ENCODE results near the gene KRT72.
A peak's percentile ranks its signal among the peaks of the same experiment; 100 is the strongest.

The KRT72 gene

DNA sequence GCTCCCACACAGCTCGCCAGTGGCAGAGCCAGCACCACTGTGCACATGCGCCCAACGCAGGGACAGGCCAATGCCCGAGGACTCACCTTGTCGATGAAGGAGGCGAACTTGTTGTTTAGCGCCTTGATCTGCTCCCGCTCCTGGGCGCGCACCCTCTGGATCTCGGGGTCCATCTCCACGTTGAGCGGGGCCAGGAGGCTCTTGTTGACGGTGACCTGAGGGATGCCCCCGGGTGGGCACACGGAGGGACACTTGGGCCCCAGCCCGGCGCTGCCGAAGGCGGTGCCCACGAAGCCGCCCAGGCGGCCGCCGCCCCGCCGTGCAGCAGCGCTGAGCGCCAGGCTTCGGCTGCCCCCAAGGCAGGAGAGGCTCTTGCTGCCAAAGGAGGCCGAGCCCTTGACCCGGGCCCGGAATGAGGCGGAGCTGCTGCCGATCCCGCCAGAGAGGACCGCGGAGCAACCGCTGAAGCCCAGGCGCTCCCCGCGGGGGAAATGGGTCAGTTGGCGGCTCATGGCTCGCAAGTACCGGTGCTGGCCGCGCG, at the start of gene KRT72:
Gene KRT72, minus strand, starts transcription at position 523 of the 541 bp plus-strand sequence. Its CDS starts 11 bp downstream, at position 512.
- no peak for DNase-seq (ENCODE audit: low read depth)

DNA sequence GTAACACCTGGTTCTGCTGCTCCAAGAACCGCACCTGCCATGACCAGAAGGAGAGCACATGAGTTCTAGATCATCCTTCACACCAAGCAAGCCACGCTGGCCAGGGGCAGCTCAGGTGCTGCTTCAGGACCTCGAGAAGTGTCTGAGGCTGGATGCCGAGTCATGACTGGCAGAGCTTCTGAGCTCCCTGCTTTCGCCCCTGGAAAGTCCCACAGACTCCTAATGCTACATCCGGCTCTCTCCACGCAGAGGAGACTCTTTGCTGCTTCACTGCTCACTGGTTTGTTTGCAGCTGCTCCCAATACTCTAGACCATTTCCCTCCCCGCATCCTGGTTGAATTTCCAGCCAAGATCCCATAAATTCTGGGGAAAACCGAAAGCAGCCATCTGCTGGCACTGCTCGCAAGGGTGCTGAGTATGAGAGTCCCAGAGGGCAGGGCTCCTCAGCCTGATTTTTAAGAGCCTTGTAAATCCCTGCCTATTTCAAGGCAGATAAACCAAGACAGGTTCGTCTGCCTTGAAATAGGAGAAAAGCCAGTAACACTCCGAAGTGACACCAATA, 49.3 kb upstream of the KRT72 start:
- DNase-seq (ENCODE audit: low read depth): peak; percentile 52

DNA sequence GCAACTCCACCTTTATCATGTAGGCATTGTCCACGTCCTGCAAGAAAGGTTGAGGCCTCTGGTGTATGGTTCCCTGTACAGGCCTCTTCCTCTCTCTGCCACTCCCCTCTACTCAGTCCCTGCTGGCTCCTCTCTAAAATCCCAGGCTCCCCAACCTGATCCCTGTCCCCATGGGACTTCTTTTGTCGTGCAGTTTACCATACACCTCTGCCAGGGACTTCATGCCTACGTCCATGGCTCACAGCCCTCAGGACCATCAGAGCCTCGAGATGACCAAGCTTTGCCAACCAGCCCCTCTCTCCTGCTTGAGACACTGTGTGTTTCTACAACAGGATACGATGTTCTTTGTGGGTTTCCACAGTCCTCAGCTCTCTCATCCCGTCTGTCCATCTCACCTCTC, 47.8 kb upstream of the KRT72 start:
- DNase-seq (ENCODE audit: low read depth): no peak

DNA sequence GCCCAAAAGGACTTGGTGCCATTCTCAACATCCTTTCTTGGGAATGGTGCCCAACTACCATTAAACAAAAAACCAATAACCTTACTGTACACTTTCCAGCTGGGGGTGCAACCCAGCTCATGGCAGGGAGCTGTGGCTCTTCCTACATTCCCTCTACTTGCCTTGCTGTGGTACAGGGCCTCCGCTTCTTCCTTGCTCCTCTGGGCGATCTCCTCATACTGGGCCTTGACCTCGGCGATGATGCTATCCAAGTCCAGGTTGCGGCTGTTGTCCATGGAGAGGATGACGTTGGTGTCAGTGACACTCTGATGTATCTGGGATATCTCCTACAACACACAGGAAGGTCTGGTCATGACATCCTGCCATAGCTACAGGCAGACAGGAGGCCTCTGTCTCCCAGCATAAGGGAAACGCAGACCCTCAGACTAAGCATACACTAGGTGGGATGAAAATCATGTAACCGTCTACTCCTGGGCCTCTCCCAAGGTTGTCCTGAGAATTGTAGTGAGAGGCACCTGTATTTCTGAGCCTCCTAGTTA, 46.8 kb upstream of the KRT72 start:
- no peak for DNase-seq (ENCODE audit: low read depth)

DNA sequence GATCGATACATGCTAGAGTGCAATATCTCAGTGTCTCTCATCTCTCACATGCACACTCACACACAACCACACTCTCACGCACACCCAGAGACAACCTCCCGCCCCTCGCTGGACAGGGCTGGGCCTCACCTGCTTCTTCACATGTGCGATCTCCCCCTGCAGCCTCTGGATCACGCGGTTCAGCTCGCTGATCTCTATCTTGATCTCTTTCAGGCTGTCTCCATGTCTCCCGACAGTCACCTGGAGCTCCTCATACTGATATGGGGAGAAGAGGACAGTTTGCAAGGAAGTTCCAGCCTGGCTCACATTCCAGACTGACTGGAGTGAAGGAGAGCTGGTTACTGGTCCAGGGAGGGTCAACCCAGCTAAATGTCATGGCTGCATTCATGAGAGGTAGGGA, 46.3 kb upstream of the KRT72 start:
- DNase-seq (ENCODE audit: low read depth): no peak

DNA sequence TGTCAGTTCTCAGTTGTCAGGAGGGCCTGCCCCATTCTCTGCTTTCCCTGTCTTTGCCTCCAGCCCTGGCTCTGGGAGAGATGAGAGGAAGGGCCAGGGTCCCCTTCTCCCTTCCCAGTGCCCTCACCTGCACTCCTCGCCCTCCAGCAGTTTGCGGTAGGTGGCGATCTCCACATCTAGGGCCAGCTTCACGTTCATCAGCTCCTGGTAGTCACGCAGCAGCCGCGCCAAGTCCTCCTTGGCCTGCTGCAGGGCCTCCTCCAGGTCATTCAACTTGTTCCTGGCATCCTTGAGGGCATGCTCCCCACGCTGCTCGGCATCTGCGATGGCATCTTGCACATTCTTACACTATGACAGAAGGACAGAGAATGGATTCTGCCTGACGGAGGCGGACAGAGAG, 45.4 kb upstream of the KRT72 start:
- DNase-seq (ENCODE audit: low read depth): no peak

DNA sequence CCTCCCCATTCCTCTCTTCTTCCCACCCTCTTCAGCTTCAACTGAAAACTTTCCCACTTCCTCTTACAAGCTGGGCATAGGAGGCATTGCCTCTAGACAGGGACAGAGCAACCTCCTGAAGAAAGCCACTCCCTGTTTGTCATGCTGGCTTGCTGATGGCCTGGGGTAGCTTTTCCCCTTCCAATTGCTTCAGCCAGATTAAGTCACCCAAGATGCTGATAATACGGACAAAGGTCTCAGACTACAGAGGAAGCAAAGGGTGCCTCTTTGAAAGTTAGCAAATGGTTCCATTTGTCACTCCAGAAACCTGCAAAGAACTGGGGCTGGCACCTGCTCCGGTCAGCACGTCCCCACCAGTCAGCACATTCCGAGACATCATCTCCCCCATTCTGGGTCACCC, 44.7 kb upstream of the KRT72 start:
- no peak for DNase-seq (ENCODE audit: low read depth)

DNA sequence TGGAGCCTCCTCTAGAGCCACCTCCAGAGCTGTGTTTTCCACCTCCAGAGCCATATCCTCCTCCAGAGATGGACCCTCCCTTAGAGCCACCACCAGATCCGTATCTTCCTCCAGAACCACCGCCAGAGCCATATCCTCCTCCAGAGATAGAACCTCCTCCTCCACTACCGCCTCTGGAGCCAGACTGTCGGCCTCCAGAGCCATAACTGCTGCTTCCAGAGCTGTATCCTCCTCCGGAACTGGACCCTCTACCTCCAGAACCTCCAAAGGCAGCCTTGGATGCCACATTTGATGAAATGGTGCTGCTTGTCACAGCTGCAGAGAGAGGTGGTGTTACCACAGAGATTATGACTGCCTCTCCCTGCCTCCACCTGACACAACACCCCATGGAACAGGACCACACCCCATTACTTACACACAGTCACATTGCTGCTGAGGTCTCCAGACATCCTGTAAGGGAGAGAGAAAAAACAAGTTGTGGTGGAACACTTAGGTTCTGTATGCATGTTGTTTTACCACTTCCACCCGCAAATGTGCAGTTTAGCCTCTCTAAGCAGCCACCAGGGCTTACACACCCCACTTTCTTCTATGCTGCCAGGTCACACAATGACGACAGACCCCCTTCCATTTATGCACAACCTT, 44.0 kb upstream of the KRT72 start:
- no peak for DNase-seq (ENCODE audit: low read depth)

DNA sequence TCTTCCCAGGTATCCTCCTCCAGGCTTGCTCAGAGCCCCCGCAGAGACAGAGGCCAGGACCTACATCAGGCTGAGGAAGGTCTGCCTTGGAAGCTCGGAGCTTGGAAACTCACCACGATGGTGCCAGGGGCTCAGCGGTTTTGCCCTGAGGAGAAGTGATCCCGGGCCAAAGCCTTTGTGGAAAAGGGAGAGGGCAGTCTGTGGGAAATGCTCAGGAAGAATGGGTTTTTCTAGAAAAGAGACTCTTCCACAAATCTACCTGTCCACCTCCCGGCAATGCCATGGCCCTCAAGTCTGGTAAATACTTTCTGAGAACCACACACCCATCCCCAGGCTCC, 42.8 kb upstream of the KRT72 start:
- no peak for DNase-seq (ENCODE audit: low read depth)

DNA sequence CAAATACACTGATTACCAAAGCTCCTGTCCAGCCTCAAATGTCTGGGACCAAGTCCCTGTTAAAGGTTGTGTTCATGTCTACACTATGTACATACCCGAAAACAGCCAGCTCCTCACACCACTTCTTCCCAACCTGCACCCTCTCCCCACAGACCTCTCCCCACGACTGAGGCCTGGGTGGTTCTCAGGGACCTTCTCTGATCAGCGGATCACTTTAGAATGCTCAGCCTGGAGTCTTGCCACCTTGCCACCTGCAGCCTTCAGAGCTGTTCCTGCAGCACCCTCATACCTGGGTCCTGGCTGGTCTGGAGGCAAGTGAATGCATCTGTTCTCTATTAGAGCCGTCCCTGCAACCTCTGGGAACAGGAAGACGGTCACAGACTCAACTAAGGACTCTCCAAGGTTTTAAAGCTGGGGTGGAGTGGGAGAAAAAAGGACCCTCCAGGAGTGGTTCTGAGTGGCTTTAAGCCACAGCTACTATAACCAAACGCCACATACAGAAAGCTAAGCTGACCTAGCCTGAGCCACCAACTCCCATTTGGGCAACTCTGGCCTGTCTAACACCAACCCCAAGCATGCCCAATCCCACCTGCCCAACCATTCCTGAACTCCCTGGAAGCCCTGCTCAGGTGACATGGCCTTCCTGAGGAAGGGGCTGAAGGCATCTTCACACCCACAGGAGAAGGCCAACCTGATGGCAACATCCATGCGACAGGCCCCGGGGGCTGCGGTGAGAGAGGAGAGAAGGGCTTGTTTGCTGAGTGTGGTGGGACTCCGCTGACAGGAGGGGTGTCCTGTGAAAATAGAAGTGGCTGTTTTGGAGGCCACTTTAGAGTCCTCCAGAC, 42.2 kb upstream of the KRT72 start:
- no peak for DNase-seq (ENCODE audit: low read depth)

DNA sequence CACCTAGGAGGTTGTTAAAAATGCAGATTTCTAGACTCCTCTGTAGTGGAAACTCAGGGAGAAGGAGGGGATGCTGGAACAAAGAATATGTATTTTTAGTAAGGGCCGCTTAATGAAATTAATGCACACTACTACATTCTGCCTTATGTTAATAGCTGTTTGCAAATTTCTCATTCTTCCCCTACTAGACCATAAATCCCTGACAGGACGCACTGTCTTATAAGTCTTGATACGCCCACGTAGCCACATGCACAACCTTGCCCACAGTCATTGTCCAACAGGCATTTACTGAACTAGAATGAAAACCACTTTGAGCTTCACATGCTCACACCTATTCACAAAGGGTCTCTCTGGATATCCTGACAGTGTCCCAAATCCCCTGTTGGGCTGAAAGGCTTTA, 40.2 kb upstream of the KRT72 start:
- no peak for DNase-seq (ENCODE audit: low read depth)

DNA sequence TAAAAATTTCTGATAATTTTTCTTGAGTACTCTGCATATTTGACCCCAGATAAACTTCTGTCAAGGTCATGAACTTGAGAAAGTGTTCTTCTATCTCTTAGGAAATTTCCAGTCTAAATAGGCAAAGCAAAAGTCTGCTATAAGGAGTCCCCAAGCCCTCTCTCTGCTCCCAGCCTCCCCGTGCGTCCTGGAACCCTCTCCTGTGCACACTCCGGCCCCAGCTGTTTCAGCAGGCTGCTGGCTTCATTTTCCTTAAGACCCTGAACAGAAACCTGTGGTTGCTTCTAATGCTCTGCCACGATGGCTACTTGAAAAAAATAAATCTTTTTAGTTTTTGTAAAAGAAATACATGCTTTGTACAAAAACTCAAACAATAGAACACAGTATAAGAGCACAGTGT, 36.0 kb upstream of the KRT72 start:
- no peak for DNase-seq (ENCODE audit: low read depth)

DNA sequence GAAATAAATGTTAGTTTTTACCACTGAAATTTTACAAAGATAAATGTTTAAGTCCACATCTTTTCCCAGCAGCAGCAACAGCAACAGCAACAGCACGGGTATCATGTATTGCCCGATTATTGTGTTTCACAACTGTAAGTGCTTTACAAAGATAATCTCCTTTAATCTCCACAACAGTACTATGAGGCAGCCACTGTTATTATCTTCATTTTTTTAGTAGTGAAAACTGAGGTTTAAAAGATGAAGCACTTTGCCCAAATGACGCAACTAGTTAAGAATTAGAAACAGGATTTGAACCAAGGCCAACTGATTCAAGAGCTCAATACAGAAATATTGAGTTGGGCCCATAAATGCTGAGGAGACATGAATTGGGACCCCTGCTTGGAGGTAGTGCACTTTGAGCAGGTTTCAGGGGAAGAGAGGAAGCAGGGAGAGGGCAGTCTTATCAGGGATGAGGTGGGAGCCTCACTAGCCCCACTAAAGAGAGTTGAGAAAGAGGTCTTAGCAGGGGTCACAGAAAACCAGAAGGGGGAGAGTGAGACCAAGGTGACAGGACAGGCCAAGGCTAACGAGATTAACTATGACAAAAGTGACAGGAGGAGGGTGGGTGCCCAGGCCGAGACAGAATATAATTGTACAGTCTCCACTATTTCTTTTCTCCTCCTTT, 35.5 kb upstream of the KRT72 start:
- DNase-seq (ENCODE audit: low read depth): no peak

DNA sequence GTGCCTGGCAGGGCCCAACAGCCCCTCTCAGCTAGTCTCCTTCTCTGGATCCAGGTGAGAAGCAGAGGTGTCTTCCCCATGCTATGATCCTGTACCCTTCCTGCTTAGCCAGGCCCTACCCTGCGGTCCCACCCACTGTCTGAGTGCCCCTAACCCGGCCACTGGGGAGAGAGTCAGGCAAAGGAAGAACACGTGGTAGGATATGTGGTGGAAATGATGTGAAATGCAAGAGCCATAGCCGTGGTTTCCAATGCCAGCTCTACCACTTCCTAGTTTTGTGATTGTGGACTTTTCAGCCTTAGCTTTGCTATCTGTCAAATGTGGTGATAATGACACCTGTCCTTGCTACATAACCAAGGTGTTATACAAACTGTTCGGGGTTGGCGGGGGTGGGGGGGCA, 34.9 kb upstream of the KRT72 start:
- no peak for DNase-seq (ENCODE audit: low read depth)

DNA sequence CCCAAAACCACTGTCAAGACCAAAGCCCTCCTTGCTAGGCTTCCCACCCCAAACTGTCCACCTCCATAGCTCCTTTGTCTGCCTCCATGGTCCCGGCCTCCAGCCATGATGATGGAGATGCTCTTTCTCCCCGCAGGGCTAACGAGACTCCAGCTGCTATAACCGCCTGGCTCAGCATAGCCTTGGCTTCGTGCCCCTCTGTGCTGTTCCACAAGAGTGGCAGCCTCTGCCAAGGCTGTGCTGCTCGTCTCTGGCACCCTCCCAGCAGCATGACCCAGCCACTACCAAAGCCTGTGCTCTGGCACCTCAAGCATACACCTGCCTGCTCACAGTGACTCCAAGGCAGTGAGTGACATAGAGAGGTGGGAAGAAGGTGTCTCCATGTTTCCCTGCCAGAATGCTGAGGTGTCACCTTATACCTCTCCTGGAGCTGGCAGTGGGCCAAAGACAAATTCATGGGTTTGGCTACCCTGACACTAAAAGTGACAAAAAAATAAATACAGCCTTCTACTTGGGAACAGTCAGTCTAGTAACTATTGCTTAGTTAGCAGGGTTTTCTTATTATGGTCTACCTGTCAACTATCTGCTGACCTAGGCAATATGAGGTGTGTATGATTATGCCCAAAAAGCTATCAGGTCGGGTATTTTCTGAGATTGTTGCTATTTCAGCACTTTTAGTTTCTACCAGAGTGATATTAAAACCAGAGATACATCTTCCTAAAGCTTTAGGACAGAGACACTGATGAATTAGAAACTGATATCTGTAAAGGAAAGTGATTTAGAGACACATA, 33.2 kb upstream of the KRT72 start:
- DNase-seq (ENCODE audit: low read depth): no peak

DNA sequence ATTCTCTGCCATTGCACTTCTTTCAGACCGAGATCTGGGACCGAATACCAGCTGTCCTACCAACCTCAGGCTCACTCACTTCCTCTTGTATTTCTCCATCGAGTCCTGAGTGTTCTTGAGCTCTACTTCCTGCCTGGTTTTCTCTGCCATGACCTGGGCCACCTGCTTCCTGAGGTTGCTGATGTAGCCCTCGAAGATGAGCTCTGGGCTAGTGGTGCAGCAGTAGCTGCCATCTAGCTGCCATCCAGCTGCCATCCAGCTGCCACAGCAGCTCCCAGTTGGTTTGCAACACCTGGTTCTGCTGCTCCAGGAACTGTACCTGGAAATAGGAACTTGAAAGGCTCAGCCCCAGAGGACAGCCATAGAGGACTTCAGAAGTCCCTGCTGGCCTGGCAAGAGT, 32.1 kb upstream of the KRT72 start:
- DNase-seq (ENCODE audit: low read depth): no peak

DNA sequence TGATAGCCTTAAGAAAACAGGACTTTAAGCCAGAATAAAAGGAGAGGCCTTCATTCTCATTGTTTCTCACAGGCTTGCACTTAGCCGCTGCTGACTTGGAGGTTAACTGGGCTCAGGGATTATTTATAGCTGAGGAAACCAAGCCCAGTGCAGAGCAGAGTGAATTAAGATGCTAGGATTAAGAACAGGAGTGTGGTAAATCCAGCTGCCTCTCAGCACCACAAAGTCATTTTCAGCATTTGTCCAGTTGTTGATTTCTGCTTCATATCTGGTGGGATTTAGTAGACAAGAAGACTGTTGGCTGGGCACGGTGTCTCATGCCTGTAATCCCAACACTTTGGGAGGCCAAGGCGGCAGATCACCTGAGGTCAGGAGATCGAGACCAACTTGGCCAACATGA, 31.4 kb upstream of the KRT72 start:
- no peak for DNase-seq (ENCODE audit: low read depth)

DNA sequence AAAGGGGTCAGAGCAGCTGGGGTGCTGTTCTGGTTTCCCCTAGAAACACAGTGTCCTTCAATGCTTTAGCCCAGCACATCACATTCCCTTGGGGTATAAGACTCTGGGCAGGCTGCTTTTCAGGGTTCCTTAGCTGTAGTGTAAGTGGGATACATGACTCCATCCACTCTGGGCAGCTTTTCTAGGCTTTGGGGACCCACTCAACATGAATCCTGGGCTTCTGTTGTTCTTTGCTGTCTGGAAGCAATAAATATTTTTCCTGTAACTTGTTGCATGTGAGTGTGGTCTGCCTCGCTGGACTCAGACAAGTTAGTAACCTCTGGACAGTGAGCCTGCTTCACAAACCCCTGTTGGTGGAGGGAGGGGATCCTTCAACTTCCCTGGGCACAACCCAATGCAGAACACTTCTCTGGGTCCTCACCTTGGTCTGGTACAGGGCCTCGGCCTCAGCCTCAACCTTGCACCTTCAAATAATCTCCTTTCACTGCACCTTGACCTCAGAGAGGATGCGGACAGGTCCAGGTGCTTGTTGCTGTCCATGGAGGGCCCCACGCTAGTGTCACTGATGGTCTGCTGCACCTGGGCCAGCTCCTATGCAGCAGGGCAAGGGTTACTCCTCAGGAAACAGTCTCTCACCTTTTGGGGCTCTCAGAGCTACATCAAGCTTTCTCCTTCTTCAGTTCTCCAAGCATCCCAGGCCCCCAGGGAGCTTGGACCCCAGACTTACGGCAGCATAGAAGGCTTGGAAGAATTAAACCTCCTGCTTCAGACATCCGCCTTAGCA, 30.6 kb upstream of the KRT72 start:
- DNase-seq (ENCODE audit: low read depth): no peak

DNA sequence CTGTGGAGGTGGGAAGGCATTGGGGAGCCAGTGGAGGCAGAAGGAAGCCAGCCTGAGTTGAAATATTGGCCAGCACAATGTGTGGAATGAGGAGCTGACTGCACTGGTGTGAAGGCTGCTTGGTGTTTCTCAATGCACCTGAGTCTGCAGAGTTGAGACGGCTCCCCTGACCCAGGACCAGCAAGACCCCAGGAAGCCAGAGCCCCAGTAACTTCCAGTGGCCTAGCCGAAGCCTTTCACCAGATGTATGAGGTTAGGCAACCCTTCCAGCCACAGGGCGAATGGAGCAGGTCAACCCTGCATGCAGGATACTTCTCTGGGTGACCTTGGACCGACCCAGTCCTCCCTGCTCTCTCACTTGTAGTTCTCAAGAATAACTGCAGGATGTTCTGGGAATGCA, 30.0 kb upstream of the KRT72 start:
- no peak for DNase-seq (ENCODE audit: low read depth)

DNA sequence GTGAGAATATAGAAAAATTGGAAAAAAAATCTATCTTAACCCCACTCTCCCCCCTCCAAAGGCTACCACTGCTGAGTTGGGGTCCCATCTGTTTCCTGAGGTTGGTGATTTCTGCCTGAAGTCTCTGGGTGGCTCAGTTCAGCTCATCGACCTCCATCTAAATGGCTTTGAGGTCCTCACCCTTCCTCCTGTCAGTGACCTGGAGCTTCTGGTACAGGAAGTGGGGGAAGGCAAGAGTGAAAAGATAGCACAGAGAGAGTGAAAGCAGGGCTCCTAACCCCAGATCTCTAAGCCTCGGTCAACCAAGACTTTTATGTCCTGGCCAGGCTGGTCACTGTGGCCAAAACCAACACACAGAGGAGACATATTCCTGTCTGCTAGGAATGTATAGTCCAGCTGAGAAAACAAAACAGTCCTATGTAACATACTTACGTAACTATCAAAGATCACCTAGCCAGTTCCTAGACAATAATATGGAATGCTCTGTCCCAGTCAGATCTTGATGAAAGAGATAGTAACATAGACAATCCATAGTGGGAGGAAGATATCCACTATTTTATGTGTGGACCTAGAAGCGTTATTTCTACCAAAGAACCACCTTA, 29.4 kb upstream of the KRT72 start:
- no peak for DNase-seq (ENCODE audit: low read depth)

All from EH (cell line).